NCI-H524 (cell line): Measurements from ENCODE around the gene GYPE.
A peak's percentile ranks its signal among the peaks of the same experiment; 100 is the strongest.
"Not testable (repeated sequence)": the region's sequence is repeated elsewhere in the genome, so short reads cannot be mapped to it uniquely, and the experiment has no call there.

Experiments
- DNase-seq, 2 experiments: peaks; one replicate each; lab custom pipeline; 2025; lab: John Stamatoyannopoulos, UW

Gene GYPE

DNA sequence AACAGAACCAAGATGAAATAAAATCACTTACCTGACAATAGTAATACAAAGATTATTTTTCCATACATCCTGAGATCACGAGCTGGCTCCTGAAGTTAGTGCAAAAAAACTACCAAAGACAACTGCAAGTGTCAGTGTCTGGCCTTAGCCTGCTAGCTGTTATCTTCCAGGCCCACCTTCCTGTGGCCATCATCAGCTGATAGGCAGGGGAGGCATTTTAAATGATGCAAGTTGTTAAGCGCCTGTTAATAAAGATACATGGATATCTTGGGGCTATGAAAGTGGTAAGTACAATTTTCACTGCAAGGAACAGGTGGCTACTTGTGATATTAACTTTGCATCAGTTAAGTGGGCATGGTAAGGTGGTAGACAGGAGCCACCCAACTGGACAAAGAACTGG, at the start of gene GYPE:
TSS of gene GYPE (minus strand) at position 120 of the 400 bp plus-strand sequence. CDS start at position 68, 52 bp downstream.
- DNase-seq: not testable (repeated sequence)

DNA sequence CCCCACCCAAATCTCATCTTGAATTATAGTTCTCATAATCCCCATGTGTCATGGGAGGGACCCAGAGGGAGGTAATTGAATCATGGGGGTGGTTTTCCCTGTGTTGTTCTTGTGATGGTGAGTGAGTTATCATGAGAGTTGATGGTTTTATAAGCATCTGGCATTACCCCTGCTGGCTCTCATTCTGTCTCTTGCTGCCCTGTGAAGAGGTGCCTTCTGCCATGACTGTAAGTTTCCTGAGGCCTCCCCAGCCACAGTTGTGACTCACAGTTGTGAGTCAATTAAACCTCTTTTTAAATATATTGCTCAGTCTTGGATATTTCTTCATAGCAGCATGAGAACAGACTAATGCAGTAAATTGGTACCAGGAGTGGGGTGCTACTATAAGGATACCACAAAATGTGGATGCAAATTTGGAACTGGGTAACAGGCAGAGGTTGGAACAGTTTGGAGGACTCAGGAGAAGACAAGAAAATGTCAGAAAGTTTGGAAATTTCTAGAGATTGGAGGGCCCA, 46.2 kb upstream of the GYPE start:
- not testable (repeated sequence) for DNase-seq

- not testable (repeated sequence) for DNase-seq
Observed at GRCh38 chr4:143950967-143951366, 45.6 kb upstream of the GYPE start.

GRCh38 chr4:143950185-143950584, 44.8 kb upstream of the GYPE start:
- not testable (repeated sequence) for DNase-seq

- DNase-seq: not testable (repeated sequence)
Observed at GRCh38 chr4:143947493-143947892, 42.1 kb upstream of the GYPE start.

- DNase-seq: not testable (repeated sequence)
Observed at GRCh38 chr4:143940708-143941107, 35.3 kb upstream of the GYPE start.

GRCh38 chr4:143939528-143939927, 34.2 kb upstream of the GYPE start:
- no peak for DNase-seq

GRCh38 chr4:143938890-143939289, 33.5 kb upstream of the GYPE start:
- not testable (repeated sequence) for DNase-seq

GRCh38 chr4:143921181-143921580, 15.8 kb upstream of the GYPE start:
- DNase-seq: no peak

DNA sequence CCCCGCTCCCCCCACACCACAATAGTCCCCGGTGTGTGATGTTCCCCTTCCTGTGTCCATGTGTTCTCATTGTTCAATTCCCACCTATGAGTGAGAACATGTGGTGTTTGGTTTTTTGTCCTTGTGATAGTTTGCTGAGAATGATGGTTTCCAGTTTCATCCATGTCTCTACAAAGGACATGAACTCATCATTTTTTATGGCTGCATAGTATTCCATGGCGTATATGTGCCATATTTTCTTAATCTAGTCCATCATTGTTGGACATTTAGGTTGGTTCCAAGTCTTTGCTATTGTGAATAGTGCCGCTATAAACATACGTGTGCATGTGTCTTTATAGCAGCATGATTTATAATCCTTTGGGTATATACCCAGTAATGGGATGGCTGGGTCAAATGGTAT, 11.1 kb upstream of the GYPE start:
- DNase-seq: not testable (repeated sequence)

DNA sequence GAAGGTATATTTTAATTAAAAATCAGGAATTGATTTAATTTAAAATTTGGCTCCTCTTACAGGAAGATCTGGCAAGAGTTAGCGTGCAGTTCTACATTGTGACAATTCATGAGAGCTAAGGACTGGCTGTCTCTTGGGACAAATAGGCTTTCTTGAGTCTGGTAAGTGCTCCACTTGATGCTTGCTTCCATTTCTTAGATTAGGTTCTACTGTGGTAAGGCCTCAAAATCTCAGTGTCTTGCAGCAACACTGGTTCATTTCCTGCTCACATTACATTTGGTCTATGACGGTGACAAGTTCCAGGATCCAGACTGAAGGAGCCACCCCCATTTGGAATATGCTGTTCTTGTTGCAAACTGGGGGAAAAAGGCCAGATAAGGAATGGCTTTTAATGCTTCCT, 7.1 kb upstream of the GYPE start:
- not testable (repeated sequence) for DNase-seq

GRCh38 chr4:143911528-143912417, 6.4 kb upstream of the GYPE start:
- not testable (repeated sequence) for DNase-seq

DNA sequence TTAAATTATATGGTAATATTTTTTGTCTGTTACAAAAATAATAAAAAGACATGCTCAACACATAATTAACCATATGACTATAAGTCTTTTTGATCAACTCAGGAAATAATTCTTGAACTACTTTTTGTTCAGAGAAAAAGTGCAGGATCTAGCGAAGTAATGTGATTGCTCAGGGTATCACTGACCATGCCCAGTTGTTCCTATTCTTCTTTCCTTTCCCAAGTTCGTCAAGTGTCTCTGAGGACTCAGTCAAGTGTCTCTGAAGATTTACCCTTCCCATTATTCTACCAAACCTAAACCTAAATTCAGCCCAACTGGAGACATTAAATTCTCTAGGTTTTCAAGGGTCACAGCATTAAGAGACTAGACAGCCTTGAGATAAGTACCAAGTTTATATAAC, 5.5 kb upstream of the GYPE start:
- DNase-seq: not testable (repeated sequence)

DNA sequence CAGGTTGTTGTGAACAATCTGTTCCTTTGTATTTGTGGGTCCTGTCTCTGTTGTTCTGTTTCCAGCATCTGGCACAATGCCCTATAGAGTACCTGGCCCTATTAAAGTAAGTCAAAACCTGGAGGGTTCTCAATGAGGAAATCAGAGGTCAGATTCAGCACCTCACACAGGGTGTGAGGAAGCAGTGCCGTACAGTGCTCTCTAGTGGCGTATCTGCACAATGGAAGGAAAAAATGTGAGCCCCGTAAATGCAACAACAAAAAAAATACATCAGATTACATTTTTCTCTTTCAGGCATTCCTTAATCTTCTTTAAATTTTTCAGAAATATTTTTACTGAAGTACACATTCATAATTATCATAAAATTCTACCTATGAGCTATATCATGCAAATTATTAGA, 2.5 kb upstream of the GYPE start:
- DNase-seq: peak in 1 of 2 experiments; percentile 23

- not testable (repeated sequence) for DNase-seq
Observed at GRCh38 chr4:143904431-143904830, 928 bp downstream of the GYPE start.

- not testable (repeated sequence) for DNase-seq
Observed at GRCh38 chr4:143890323-143890722, 15.0 kb downstream of the GYPE start.

DNA sequence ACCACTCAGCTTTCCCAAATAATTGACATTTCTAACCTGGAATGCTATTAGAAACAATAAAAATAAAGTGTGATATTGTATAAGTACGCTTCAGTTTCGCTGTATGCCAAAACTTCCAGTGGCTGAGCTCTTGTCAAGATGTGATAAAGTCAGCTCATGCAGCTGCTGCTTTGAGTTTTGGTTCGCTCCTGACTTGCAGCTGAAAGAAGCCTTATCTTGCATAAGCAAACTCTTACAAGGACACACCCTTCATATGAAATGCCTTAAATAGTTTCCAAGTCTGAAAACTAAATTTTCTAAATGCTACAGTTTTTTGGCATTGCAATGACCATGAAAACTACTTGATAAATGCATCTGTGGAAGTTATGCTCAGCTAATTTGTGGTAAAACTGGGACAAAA, 17.2 kb downstream of the GYPE start:
- DNase-seq: not testable (repeated sequence)

GRCh38 chr4:143884965-143885364, 20.4 kb downstream of the GYPE start:
- DNase-seq: not testable (repeated sequence)

- DNase-seq: no peak
Observed at GRCh38 chr4:143883529-143883928, 21.8 kb downstream of the GYPE start.

DNA sequence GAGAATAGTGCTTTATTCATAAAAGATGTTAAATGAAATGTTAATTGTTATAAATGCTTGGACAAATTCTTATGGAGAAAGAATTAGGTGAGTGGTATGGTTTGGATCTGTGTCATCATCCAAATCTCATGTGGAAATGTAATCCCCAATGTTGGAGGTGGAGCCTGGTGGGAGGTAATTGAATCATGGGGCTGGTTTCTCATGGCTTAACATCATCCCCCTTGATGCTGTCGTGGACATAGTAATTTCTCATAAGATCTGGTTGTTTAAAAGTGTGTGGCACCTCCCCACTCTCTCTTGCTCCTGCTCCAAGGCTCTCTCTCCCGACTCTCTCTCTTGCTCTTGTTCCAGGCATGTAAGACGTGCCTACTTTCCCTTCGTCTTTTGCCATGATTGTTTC, 22.5 kb downstream of the GYPE start:
- DNase-seq: no peak

- not testable (repeated sequence) for DNase-seq
Observed at GRCh38 chr4:143879561-143879960, 25.8 kb downstream of the GYPE start.

DNA sequence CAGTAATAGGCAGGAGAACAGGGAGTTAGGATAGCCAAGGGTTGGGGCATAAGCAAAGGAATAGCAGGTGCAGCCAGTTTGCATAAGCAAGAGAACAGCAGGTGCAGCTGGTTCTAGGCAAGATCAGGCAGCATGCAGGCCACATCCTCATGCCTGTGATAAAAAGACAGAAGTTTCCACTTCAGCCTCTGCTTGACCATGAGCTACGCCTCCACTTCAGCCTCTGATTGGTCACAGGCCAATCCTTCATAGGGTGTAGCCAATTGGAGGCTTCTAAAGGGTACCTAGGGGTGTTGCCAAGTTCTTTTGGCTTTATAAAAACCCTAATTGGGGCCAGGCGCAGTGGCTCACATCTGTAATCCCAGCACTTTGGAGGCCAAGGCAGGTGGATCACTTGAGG, 30.0 kb downstream of the GYPE start:
- DNase-seq: not testable (repeated sequence)

GRCh38 chr4:143870523-143871268, 34.7 kb downstream of the GYPE start:
- DNase-seq: not testable (repeated sequence)
